Hepatocyte (in vitro differentiated cells): ENCODE results near the gene LYRM4. TPM values are rescaled to one million over a fixed set of nuclear protein-coding genes. Genes with fewer than 3 reads are reported as not detected.

Experiments used
- DNase-seq: peaks from one replicate; pipeline ENCODE4 v3.0.0-alpha.2; 2016; ENCODE audit warnings: low spot score
- H2AFZ ChIP-seq: fragments of 200-600 bp; sonication (generic); 2 replicates; pipeline ENCODE4 v1.6.0; 2016; ENCODE audit warnings: antibody characterized with exemption, mild to moderate bottlenecking
- H3K27ac ChIP-seq: fragments of 200-600 bp; sonication (generic); 2 replicates; pipeline ENCODE4 v1.5.1; 2016; ENCODE audit warnings: mild to moderate bottlenecking
- H3K27me3 ChIP-seq: fragments of 200-600 bp; sonication (generic); 2 replicates; pipeline ENCODE4 v1.6.1; 2016
- H3K36me3 ChIP-seq: fragments of 200-600 bp; sonication (generic); replicated peaks from 2 replicates; pipeline ENCODE4 v1.5.1; 2016; ENCODE audit warnings: low read depth; ENCODE audit not compliant: insufficient read depth
- H3K4me1 ChIP-seq: fragments of 200-600 bp; sonication (generic); 2 replicates; pipeline ENCODE4 v1.5.1; 2016; ENCODE audit warnings: mild to moderate bottlenecking, moderate library complexity; ENCODE audit not compliant: insufficient read depth
- H3K4me2 ChIP-seq: fragments of 200-600 bp; sonication (generic); 2 replicates; pipeline ENCODE4 v1.6.0; 2016
- H3K4me3 ChIP-seq: fragments of 200-600 bp; sonication (generic); 2 replicates; pipeline ENCODE4 v1.5.1; 2016; ENCODE audit warnings: mild to moderate bottlenecking
- H3K79me2 ChIP-seq: fragments of 200-600 bp; sonication (generic); 2 replicates; pipeline ENCODE4 v1.6.0; 2017; ENCODE audit warnings: mild to moderate bottlenecking
- H3K9me2 ChIP-seq: fragments of 200-600 bp; sonication (generic); replicated peaks from 2 replicates; pipeline ENCODE4 v1.6.0; 2017; ENCODE audit warnings: mild to moderate bottlenecking; ENCODE audit not compliant: insufficient read depth
- H3K9me3 ChIP-seq: fragments of 200-600 bp; sonication (generic); 2 replicates; pipeline ENCODE4 v1.5.1; 2016; ENCODE audit warnings: low read depth, mild to moderate bottlenecking
- H4K20me1 ChIP-seq: fragments of 200-600 bp; sonication (generic); 2 replicates; pipeline ENCODE4 v1.6.0; 2016; ENCODE audit warnings: mild to moderate bottlenecking; ENCODE audit not compliant: insufficient read depth, poor library complexity, severe bottlenecking
- EZH2 ChIP-seq: fragments of 200-600 bp; sonication (generic); IDR thresholded peaks from 2 replicates; pipeline ENCODE4 v1.6.1; 2016; ENCODE audit warnings: antibody characterized with exemption, mild to moderate bottlenecking, borderline replicate concordance
- EZH2phosphoT487 ChIP-seq: fragments of 200-600 bp; sonication (generic); IDR thresholded peaks from one replicate; pipeline ENCODE4 v1.6.1; 2018; ENCODE audit warnings: antibody characterized with exemption, mild to moderate bottlenecking, low read depth, moderate library complexity; ENCODE audit not compliant: unreplicated experiment, severe bottlenecking
- WGBS: methylation state at CpG from one replicate; pipeline ENCODE4 v1.1.6; 2016; ENCODE audit warnings: low lambda C conversion rate; ENCODE audit errors: missing lambda C conversion rate; 5-methylcytosine and 5-hydroxymethylcytosine counted together
- polyA plus RNA-seq: library from polyadenylated mRNA; unstranded; fragments of >200 nt; fragmentation: Nextera tagmentation; extraction: Ambion mirVana; gene quantifications from 2 replicates; pipeline ENCODE4 v1.2.1, GENCODE V29; 2016
- total RNA-seq: library from RNA; depleted of rRNA; stranded (reverse); fragments of >200 nt; gene quantifications from 2 replicates; pipeline ENCODE4 v1.2.3, GENCODE V29; 2014
- TF ChIP-seq, protein P1 (sequence below): fragments of 200-600 bp; sonication (generic); IDR thresholded peaks from 2 replicates; pipeline ENCODE4 v1.5.1; 2016; ENCODE audit warnings: antibody characterized with exemption, mild to moderate bottlenecking; ENCODE audit not compliant: poor library complexity

The LYRM4 gene
- total and polyA plus RNA-seq, 2 experiments from 2014 or later, result 20.5 to 22.9 TPM

DNA sequence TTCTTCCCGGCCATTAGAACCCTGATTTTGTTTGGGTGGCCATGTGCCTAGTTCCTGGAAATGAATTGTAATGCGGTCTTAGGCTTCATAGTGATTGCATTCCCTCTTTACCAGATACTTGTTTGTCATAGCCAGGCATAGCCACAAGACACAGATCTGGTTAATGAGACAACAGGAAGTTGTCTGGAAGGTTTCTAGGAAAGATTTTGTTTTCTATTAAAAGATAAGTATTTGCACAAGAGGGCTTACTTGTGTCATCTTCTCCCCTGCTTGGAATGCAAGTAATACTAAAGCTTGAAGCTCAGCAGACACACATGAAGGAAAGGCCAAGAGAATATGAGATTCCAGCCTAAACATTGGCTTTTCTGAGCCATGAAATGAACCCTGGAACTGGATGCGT, 13.5 kb upstream of the LYRM4 start:
- no peak overlapping the region for H3K27ac ChIP-seq
- H3K4me3 ChIP-seq, result no peak overlapping the region
- H3K9me2 ChIP-seq, result no peaks in the 10 kb centered on the region
- no peak for TF ChIP-seq EZH2
- no peak for TF ChIP-seq EZH2phosphoT487
- TF ChIP-seq, protein P1, sequence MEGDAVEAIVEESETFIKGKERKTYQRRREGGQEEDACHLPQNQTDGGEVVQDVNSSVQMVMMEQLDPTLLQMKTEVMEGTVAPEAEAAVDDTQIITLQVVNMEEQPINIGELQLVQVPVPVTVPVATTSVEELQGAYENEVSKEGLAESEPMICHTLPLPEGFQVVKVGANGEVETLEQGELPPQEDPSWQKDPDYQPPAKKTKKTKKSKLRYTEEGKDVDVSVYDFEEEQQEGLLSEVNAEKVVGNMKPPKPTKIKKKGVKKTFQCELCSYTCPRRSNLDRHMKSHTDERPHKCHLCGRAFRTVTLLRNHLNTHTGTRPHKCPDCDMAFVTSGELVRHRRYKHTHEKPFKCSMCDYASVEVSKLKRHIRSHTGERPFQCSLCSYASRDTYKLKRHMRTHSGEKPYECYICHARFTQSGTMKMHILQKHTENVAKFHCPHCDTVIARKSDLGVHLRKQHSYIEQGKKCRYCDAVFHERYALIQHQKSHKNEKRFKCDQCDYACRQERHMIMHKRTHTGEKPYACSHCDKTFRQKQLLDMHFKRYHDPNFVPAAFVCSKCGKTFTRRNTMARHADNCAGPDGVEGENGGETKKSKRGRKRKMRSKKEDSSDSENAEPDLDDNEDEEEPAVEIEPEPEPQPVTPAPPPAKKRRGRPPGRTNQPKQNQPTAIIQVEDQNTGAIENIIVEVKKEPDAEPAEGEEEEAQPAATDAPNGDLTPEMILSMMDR, result no peak
- no peak for DNase-seq
- no peak overlapping the region for H3K4me2 ChIP-seq
- no peak overlapping the region for H2AFZ ChIP-seq
- no peaks in the 10 kb centered on the region for H3K9me3 ChIP-seq
- no peaks in the 10 kb centered on the region for H3K4me1 ChIP-seq
- H3K36me3 ChIP-seq, result no peaks in the 10 kb centered on the region
- no peaks in the 10 kb centered on the region for H4K20me1 ChIP-seq
- 91% methylated on average over 3 of the region's 3 CpGs for WGBS
- peaks cover 14% of the 10 kb centered on the region for H3K79me2 ChIP-seq
- no peaks in the 10 kb centered on the region for H3K27me3 ChIP-seq

DNA sequence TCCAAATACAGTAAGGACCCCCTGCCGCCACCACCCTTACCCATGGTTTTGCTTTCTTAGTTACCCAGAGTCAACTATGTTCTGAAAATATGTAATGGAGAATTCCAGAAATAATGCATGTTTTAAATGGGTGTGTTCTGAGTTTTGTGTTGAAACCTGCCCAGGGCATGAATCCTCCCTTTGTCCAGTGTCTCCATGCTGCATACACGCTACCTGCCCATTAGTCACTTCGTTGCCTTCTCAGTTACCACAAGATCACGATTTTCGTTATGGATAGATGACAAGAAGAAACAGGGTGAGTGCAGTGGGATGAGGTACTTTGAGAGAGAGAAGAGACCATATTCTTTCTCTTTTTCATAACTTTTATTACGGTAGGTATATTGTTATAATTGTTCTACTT, 11.2 kb upstream of the LYRM4 start:
- Histone ChIP-seq H3K4me3 (no peak overlapping the region), H4K20me1 (no peaks in the 10 kb centered on the region), H3K4me1 (no peaks in the 10 kb centered on the region), H3K9me2 (no peaks in the 10 kb centered on the region), H3K27me3 (no peaks in the 10 kb centered on the region), H3K27ac (no peak overlapping the region), H3K4me2 (no peak overlapping the region), H3K36me3 (no peaks in the 10 kb centered on the region), H3K9me3 (no peaks in the 10 kb centered on the region), H3K79me2 (peaks cover 12% of the 10 kb centered on the region), H2AFZ (no peak overlapping the region)
- no peak for DNase-seq
- TF ChIP-seq EZH2phosphoT487 (no peak), EZH2 (no peak)
- TF ChIP-seq, protein P1, result no peak
- 99% methylated on average over 6 of the region's 6 CpGs for WGBS

- H3K36me3 ChIP-seq, result no peaks in the 10 kb centered on the region
- H3K4me1 ChIP-seq, result no peaks in the 10 kb centered on the region
- TF ChIP-seq EZH2 (no peak), EZH2phosphoT487 (no peak)
- TF ChIP-seq, protein P1, result no peak
- no peaks in the 10 kb centered on the region for H4K20me1 ChIP-seq
- no peaks in the 10 kb centered on the region for H3K9me3 ChIP-seq
- 58% methylated on average over 5 of the region's 5 CpGs for WGBS
- no peaks in the 10 kb centered on the region for H3K27me3 ChIP-seq
- H3K79me2 ChIP-seq, result peaks cover 23% of the 10 kb centered on the region
- H3K4me2 ChIP-seq, result no peak overlapping the region
- no peak overlapping the region for H2AFZ ChIP-seq
- DNase-seq, result no peak
- no peak overlapping the region for H3K27ac ChIP-seq
- no peaks in the 10 kb centered on the region for H3K9me2 ChIP-seq
- no peak overlapping the region for H3K4me3 ChIP-seq
Measured at GRCh38 chr6:5270093-5270680, 9.4 kb upstream of the LYRM4 start.

DNA sequence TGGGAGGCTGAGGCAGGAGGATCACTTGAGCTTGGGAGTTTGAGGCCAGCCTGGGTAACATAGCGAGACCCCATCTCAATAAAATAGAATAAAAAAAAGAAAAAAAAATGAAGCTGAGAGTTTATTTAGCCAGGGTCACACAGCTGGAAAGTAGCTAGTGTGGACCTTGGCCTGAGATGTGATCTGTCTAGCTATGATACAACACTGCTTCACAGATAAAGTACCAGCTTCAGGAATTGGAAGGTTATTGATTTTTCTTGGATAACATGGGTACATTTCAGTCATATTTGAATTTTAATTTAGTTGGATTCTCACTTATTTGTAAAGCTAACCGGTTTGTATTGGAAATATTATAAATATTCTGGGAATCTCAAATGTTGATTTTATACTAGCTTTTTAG, 5.7 kb upstream of the LYRM4 start:
- Histone ChIP-seq H3K9me3 (no peaks in the 10 kb centered on the region), H3K4me2 (no peak overlapping the region), H3K4me1 (no peaks in the 10 kb centered on the region), H3K36me3 (no peaks in the 10 kb centered on the region), H3K27ac (no peak overlapping the region), H3K27me3 (no peaks in the 10 kb centered on the region), H3K4me3 (no peak overlapping the region), H3K79me2 (peaks cover 47% of the 10 kb centered on the region), H4K20me1 (no peaks in the 10 kb centered on the region), H2AFZ (no peak overlapping the region), H3K9me2 (no peaks in the 10 kb centered on the region)
- no peak for DNase-seq
- WGBS, result 95% methylated on average over 2 of the region's 2 CpGs
- no peak for TF ChIP-seq EZH2phosphoT487
- TF ChIP-seq, protein P1, result no peak
- no peak for TF ChIP-seq EZH2
